Gastroesophageal sphincter (tissue), 3 donors: ENCODE results near the gene ATE1.

Experiments used
- CTCF ChIP-seq, 4 experiments: fragments of 200-600 bp in 2 of 4; fragments of 450-650 bp in 2 of 4; sonication (generic) in 1 of 4; IDR thresholded peaks; one replicate each; pipeline ENCODE4 v1.5.1; 2017 to 2019; ENCODE audit warnings: antibody characterized with exemption in 4 of 4, mild to moderate bottlenecking in 2 of 4, moderate library complexity in 2 of 4
- POLR2A ChIP-seq, 2 donors: fragments of 450-650 bp; IDR thresholded peaks; one replicate each; pipeline ENCODE4 v1.6.1; 2017; ENCODE audit warnings: antibody characterized with exemption in 2 of 2, mild to moderate bottlenecking in 2 of 2, moderate library complexity in 1 of 2
- POLR2AphosphoS5 ChIP-seq: sonication (generic); formaldehyde crosslinking; IDR thresholded peaks from one replicate; pipeline ENCODE4 v1.6.1; 2017; ENCODE audit warnings: antibody characterized with exemption

GRCh38 chr10:121900443-121901174 is 27.2 kb downstream of the ATE1 start:
- TF ChIP-seq CTCF (IDR thresholded peaks at IDR 0.05) (peak; percentile 60 to 72 (median 66)), POLR2A (IDR thresholded peaks at IDR 0.05) (no peak), POLR2AphosphoS5 (no peak)
